CD4-positive, alpha-beta T cell (primary cell): ENCODE results near the gene PSMC3. TPM values are rescaled to one million over a fixed set of nuclear protein-coding genes. Genes with fewer than 3 reads are reported as not detected.
A peak's percentile ranks its signal among the peaks of the same experiment; 100 is the strongest.

Experiments used
- ATAC-seq: fragments of 200-7000 bp; cut with Tn5 transposase; one replicate; pipeline ENCODE4 v1.10.0; 2022; ENCODE audit warnings: mild to moderate bottlenecking; ENCODE audit not compliant: poor library complexity
- CTCF ChIA-PET: fragments of 350-600 bp; sonication (Branson Sonifier 250); formaldehyde crosslinking; loops from one replicate; lab custom pipeline; 2021; ENCODE audit warnings: antibody characterized with exemption, inconsistent platforms; lab: Charles Lee
- POLR2A ChIA-PET: fragments of 350-600 bp; sonication (Branson Sonifier 250); formaldehyde crosslinking; loops from one replicate; lab custom pipeline; 2021; ENCODE audit warnings: antibody characterized with exemption, inconsistent platforms; lab: Charles Lee
- DNase-seq, 14 experiments: peaks; one replicate each; pipeline ENCODE4 v3.0.0-alpha.2; 2013 to 2020; ENCODE audit warnings: mixed read lengths in 2 of 14
- H3K27ac ChIP-seq, 2 donors: one replicate each; pipeline versions ENCODE4 v1.5.1 to v1.7.0; 2013; ENCODE audit warnings: low read length in 2 of 2, low read depth in 1 of 2, mild to moderate bottlenecking in 1 of 2
- H3K27me3 ChIP-seq, 2 experiments: 1 replicate in 1 of 2; 2 replicates in 1 of 2; pipeline versions ENCODE4 v1.6.1 to v1.7.0; 2013; ENCODE audit warnings: low read length in 2 of 2, control low read depth in 1 of 2, mild to moderate bottlenecking in 1 of 2, moderate library complexity in 1 of 2; ENCODE audit not compliant: insufficient read depth in 2 of 2, control insufficient read depth in 1 of 2
- H3K36me3 ChIP-seq: one replicate; pipeline ENCODE4 v1.6.1; 2013; ENCODE audit warnings: low read length, control low read depth; ENCODE audit not compliant: insufficient read depth
- H3K4me1 ChIP-seq: one replicate; pipeline ENCODE4 v1.6.1; 2013; ENCODE audit warnings: low read length, control low read depth; ENCODE audit not compliant: insufficient read depth
- H3K4me3 ChIP-seq: one replicate; pipeline ENCODE4 v1.5.1; 2013; ENCODE audit warnings: mild to moderate bottlenecking, low read length, moderate library complexity
- H3K9me3 ChIP-seq, 2 experiments: 1 replicate in 1 of 2; 2 replicates in 1 of 2; pipeline versions ENCODE4 v1.6.1 to v1.7.0; 2013; ENCODE audit warnings: low read length in 2 of 2, mild to moderate bottlenecking in 2 of 2, control low read depth in 1 of 2, moderate library complexity in 1 of 2; ENCODE audit not compliant: control insufficient read depth in 1 of 2, insufficient read depth in 1 of 2
- H3K27ac Mint-ChIP-seq: one replicate; pipeline ENCODE4 v1.8.0; 2020; ENCODE audit warnings: mixed read lengths
- H3K27me3 Mint-ChIP-seq: one replicate; pipeline ENCODE4 v1.8.0; 2021; ENCODE audit warnings: mixed read lengths
- H3K36me3 Mint-ChIP-seq: one replicate; pipeline ENCODE4 v1.8.0; 2021; ENCODE audit warnings: low read depth, mixed read lengths
- H3K4me1 Mint-ChIP-seq: one replicate; pipeline ENCODE4 v1.8.0; 2021; ENCODE audit warnings: low read depth, mixed read lengths
- H3K4me3 Mint-ChIP-seq: one replicate; pipeline ENCODE4 v1.8.0; 2020; ENCODE audit warnings: mild to moderate bottlenecking, mixed read lengths
- H3K9me3 Mint-ChIP-seq: one replicate; pipeline ENCODE4 v1.8.0; 2020; ENCODE audit warnings: mixed read lengths
- CTCF ChIP-seq: fragments of 200-600 bp; IDR thresholded peaks from one replicate; pipeline ENCODE4 v1.8.0; 2022; ENCODE audit warnings: antibody characterized with exemption, mild to moderate bottlenecking
- intact Hi-C, 2 experiments: fragments of 100-400 bp; cut with DNase I in 1 of 2; cut with micrococcal nuclease in 1 of 2; formaldehyde crosslinking; loops; one replicate each; pipeline versions ENCODE4 v1.15.1 to v1.9.0; 2023 to 2025; cut with DNase I, micrococcal nuclease
- total RNA-seq, 174 experiments: library from RNA in 2 of 174; stranded (reverse) in 2 of 174; gene quantifications; one replicate each; pipeline ENCODE4 v1.2.3 and lab custom pipeline; 2021 to 2026

The PSMC3 gene
- total RNA-seq, 2 experiments from 2014 or later = 51.3 to 59.5 TPM

GRCh38 chr11:47410370-47411264, 15.6 kb downstream of the PSMC3 start:
- Mint-ChIP-seq H3K27me3 (no peaks in the 10 kb centered on the region), H3K36me3 (peaks cover 34% of the 10 kb centered on the region), H3K27ac (peak overlapping the region; percentile 42), H3K4me3 (peak overlapping the region; percentile 66), H3K9me3 (no peaks in the 10 kb centered on the region), H3K4me1 (peaks cover 17% of the 10 kb centered on the region)
- no peak for TF ChIP-seq CTCF
- Histone ChIP-seq H3K4me1 (peaks cover 40% of the 10 kb centered on the region), H3K36me3 (peaks cover 17% of the 10 kb centered on the region), H3K4me3 (no peak overlapping the region), H3K27ac (no peak overlapping the region), H3K9me3 (no peaks in the 10 kb centered on the region), H3K27me3 (no peaks in the 10 kb centered on the region)
- ATAC-seq = no peak
- intact Hi-C loops = no loop called here
- CTCF ChIA-PET = interaction anchor here (1.1 to 3.4 kb wide), 3 partner anchors 12 to 80 kb away, joined by 3 to 43 read pairs (median 3); no protein-coding TSS in a partner anchor
- POLR2A ChIA-PET = interaction anchor here (0.9 to 2.6 kb wide), 3 partner anchors 11 to 16 kb away, joined by 3 to 14 read pairs (median 11); partner anchors contain the start of gene PSMC3
- DNase-seq = peak in 2 of 14 experiments; percentile 2 to 18

DNA sequence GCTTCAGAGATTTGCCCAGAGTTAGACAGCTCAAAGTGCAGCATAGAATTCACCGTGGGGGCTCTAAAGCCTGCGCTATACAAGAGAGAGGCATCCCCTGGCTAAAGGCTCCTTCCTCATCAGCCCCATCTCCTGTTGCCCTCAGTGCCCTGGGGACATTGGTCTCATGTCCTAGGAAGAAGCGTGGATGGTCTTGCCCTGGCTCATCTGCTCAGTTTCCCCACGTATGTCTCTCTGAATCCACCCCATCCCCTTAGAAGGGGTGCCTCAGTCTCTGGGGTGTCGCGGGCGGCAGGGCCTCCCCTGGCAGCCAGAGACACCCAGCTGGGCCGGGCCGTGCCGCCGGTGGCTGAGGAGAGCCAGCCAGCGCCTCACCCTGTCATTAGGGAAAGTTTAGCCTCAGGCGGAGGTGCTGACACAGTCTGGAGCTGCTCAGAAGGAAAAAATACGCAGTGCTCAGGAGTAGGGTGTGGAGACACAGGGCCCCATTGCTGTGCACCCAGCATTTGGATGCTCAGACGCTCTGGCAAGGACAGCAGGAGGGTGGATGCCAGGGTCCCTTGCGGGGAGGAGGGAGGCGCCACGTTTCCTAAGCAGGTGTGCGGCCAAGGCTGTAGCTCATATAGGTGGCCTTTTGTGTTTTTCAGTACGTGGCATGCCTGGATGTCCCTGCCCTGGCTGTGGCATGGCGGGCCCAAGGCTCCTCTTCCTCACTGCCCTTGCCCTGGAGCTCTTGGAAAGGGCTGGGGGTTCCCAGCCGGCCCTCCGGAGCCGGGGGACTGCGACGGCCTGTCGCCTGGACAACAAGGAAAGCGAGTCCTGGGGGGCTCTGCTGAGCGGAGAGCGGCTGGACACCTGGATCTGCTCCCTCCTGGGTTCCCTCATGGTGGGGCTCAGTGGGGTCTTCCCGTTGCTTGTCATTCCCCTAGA, 16.5 kb downstream of the PSMC3 start:
- Histone ChIP-seq H3K4me3 (peak overlapping the region; percentile 74), H3K4me1 (peaks cover 40% of the 10 kb centered on the region), H3K27ac (peak overlapping the region; percentile 71 to 84), H3K27me3 (no peaks in the 10 kb centered on the region), H3K36me3 (peaks cover 13% of the 10 kb centered on the region), H3K9me3 (no peaks in the 10 kb centered on the region)
- ATAC-seq (no peak), DNase-seq (peak in 1 of 14 experiments; percentile 44)
- H3K27me3 Mint-ChIP-seq = no peaks in the 10 kb centered on the region
- peaks cover 17% of the 10 kb centered on the region for H3K4me1 Mint-ChIP-seq
- H3K4me3 Mint-ChIP-seq = peak overlapping the region; percentile 99
- peak overlapping the region; percentile 95 for H3K27ac Mint-ChIP-seq
- intact Hi-C loops = loop anchor here in 1 of 2 experiments (1.0 to 10.0 kb wide), 5 partner anchors 16 to 475 kb away; partner anchors contain the start of genes ARFGAP2, CSTPP1, FNBP4 and MADD
- H3K36me3 Mint-ChIP-seq = peaks cover 27% of the 10 kb centered on the region
- TF ChIP-seq CTCF = no peak
- ChIA-PET CTCF (interaction anchor here (0.9 to 3.4 kb wide), 2 partner anchors 38 to 151 kb away, joined by 3 to 43 read pairs; no protein-coding TSS in a partner anchor), POLR2A (interaction anchor here (0.9 to 2.6 kb wide), 6 partner anchors 10 to 195 kb away, joined by 3 to 14 read pairs (median 8); partner anchors contain the start of genes DDB2 and PSMC3)
- no peaks in the 10 kb centered on the region for H3K9me3 Mint-ChIP-seq
